ENCODE measurements around the gene ARL15.

Gene ARL15

DNA sequence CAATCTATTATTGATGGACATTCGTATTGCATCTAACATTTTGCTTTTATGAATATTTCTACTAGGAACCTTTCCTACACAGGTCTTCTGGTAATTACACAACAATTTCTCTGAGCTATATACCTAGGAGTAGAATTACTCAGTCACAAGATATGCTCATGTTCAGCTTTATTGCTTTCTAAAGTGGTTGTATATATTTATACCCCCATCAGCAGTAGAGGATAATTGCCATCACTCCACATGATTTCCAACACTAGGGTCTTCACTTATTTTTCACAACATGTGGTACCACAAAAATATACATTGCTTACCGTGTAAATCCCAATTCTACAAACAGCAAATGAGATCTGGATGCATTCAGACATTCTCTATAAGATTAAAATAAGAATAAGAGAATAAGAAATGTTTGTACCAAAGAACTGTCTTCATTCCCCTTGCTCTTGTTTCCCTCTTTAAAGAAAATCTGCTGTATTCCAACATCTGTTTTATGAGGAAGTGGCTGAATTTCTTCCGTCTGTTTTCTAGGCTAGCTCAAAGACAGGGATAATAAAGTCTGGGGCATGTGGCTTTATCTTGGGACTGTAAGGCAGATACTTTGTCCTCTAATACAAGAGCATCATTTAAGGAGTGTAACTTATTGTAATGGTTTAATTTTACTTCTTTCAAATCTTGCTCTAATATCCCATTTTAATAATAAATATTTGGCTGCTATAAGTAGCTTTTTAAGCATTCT lies 28.2 kb downstream of the ARL15 start:
- DNase-seq: no peak

GRCh38 chr5:54279960-54280359 lies 30.4 kb downstream of the ARL15 start:
- no peak for DNase-seq

DNA sequence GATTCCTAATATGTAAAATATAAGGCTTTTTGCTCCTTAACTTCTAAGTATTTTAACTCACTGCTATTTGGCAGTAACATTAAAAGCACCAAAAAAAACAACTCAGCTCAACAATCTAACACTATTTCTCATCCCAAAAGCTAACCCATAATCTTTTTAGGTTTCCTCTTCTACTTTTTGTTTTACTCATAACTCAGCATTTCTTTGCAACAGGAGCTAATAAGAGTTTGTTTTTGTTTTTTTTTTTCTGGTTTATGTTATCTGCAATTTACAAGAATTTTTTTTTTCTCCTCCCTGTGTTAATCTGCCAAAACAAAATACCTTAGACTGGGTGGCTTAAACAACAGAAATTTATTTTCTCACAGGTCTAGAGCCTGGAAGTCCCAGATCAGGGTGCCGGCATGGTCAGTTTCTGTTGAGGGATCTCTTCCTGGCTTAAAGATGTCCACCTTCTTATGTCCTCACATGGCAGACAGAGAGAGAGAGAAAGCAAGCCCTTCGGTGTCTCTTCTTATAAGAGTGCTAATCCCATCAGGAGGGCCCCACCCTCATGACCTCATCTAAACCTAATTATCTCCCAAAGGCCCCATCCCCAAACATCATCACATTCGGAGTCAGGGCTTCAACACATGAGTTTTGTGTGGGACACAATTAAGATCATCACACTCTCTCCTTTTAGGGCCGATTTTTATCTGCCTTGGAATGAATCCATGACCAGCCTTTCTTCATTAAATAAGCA lies 31.2 kb downstream of the ARL15 start:
- DNase-seq: no peak

- DNase-seq: no peak
Observed at GRCh38 chr5:54278036-54278830, 32.1 kb downstream of the ARL15 start.

- DNase-seq: no peak
Observed at GRCh38 chr5:54276048-54276447, 34.3 kb downstream of the ARL15 start.

DNA sequence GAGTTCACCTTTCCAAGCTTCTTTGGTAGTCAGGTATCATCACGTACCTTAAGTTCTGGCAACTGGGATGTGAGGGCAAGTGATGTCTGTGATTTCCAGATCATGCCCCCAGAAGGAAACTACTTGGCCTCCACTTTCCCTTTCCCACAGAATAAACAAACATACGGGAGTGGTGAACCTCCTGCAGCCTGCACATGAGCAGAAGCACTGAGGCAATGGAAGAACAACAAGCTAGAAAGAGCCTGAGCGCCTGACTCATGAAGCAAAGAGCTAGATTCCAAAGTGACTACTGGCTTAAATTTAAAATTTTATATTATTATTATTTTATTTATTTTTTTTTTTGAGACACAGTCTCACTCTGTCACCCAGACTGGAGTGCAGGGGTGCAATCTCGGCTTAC lies 35.0 kb downstream of the ARL15 start:
- no peak for DNase-seq

DNA sequence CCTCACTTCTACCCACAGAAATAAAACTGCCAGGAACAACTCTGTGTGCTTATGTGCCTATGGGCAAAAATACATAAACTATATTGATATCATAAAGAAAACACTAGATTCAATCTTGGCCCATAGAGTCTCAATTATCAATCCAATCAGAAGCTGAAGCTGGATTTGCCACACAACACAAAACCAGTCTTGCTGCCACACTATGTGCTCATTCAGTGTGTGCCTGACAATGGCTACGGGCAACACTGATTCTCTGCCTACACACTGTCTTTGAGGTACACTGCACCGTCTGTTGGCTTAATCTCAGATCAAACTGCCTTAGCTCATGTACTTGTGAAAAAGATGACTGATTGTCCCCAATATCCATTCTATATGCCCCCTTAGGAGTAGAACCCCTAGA lies 35.4 kb downstream of the ARL15 start:
- DNase-seq: no peak

DNA sequence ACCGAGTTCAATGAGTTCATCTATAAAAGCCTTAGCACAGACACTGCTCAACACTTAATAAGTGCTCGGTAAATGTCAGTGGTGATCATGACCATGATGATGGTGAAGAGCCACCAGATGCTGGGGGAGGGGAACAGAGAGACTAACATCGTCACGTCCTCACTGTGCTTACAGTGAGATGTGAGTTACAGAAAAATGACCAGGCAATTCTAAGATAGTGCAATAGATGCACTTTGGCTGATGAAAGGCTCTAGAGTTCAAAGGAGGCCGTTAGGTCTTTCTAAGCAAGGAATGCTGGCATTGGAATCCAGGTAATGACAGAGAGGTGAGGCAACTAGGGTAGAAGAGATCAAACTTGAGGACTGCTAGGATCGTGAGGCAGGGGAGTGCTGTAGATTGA lies 36.7 kb downstream of the ARL15 start:
- DNase-seq: no peak

DNA sequence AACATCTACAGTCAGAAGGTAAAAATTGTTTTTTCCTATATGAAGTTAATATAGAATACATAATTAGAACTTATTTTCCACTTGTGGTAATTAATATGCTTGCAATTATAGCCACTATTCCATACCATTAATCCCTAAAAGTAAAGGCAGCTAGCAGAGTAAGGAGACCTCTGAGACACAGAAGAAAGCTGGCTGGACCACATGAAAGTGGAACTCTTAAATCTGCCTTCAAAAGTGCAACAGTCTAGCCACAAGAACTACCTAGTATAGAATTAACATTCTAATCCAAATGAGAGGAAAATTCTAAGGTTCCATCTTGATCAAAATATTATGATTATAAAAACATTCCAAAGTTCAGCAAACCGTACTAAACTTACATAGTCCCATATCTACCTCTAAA lies 37.6 kb downstream of the ARL15 start:
- no peak for DNase-seq

- DNase-seq: no peak
Observed at GRCh38 chr5:54270326-54270725, 40.0 kb downstream of the ARL15 start.

- DNase-seq: no peak
Observed at GRCh38 chr5:54264574-54264973, 45.8 kb downstream of the ARL15 start.

DNA sequence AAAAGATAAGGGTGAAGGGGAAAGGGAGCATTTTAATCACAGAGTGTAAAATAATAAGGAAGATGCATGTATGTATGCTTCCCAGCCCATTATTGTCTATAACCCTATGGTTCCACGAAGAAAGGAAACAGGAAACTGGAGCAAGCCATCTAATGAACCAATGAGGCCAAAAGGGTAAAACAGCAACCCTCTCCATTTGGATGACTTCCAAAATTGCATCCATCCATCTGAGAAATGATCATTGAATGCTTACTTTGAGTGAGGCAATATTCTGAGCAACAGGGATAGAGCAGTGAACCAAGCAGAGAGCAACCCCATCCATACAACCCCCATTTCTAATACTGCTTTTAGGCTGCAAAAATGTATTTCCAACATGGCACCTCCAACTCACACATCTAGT lies 46.9 kb downstream of the ARL15 start:
- DNase-seq: no peak

DNA sequence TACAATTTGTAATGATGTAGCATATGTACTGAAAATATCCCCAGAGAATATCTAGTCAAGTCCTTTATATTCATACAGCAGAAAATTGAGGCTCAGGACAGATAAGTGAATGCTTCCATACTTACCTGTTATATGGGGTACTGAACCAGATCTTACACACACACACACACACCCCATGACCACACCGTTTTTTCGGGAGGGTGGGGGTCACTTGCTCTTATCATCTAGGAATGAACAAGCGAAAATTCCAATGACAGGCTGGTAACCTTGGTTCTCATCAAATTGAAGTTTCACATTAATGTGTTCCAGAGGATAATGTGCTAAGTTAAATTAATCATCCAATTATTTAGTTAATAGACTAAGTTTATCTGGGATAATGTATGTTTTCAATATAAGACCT lies 48.8 kb downstream of the ARL15 start:
- DNase-seq: no peak

DNA sequence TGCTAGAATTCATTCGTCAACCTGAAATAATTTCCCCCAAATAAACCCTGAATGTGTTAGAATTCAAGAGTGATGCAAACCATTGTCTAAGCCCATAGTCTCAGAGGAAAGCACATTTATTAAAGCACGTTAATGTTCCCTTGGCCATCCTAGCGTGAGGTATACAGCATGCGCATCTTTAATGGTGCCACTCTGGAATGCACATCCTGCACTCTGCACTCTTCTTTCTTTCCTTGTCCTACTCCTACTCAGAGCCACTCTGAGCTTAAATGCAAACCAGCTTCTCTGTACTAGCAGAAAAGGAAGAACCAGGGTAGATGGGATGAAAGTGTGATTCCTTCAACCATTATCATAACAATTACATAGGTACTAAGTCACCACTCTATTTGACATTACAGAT lies 50.4 kb downstream of the ARL15 start:
- DNase-seq: no peak

DNA sequence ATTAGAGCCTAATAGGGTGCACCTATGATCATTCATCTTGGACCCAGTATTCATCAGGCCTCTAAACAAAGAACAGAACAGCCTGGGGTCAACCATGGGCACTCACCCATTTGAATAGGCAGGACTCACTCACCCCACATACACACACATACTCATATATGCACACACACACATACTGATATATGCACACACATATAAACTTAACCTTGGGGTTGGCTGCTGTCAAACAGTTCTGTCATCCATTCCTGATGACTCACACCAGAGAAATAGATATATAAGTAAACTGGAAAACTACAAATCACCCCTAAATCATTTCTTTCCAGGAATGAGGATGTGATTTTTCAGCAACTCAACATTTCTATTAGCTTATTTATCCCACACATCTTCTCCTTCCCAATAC lies 51.3 kb downstream of the ARL15 start:
- DNase-seq: no peak

DNA sequence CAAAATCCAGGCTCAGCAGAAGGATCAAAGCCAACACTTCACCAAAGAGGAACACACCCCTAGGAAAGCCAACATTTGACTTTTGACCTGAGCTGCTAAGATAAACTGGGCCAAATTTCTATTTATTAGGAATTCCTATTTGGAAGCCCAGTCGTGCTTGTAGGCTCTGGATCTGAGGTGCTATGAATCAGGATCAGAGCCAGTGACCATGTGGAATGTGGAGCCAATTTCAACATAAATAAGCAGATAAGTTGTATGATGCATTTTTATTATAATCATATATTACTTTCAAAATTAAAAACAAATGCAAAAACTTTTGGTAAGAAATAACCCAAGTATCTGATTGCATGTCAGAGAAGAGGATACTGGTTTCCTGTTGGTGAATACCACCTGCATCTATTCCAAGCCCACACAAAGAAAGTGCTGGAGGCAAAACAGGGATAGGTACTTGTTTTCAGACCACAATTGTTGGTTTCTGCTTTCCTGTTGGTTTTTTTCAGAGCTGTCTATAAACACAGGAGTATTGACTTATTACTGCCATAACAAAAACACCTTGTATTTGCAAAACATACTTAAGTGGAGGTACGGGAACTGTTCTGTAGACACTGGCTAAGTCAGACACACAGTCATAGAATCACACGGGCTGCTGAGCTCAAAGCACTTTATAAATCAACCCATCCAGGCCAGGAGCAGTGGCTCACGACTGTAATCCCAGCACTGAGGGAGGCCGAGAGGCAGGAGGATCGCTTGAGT lies 52.8 kb downstream of the ARL15 start:
- DNase-seq: no peak

GRCh38 chr5:54254482-54255198 lies 55.7 kb downstream of the ARL15 start:
- no peak for DNase-seq

- no peak for DNase-seq
Observed at GRCh38 chr5:54251981-54252380, 58.4 kb downstream of the ARL15 start.

GRCh38 chr5:54249210-54250028 lies 61.0 kb downstream of the ARL15 start:
- DNase-seq: peak; percentile 20

- no peak for DNase-seq
Observed at GRCh38 chr5:54247226-54247625, 63.1 kb downstream of the ARL15 start.

DNA sequence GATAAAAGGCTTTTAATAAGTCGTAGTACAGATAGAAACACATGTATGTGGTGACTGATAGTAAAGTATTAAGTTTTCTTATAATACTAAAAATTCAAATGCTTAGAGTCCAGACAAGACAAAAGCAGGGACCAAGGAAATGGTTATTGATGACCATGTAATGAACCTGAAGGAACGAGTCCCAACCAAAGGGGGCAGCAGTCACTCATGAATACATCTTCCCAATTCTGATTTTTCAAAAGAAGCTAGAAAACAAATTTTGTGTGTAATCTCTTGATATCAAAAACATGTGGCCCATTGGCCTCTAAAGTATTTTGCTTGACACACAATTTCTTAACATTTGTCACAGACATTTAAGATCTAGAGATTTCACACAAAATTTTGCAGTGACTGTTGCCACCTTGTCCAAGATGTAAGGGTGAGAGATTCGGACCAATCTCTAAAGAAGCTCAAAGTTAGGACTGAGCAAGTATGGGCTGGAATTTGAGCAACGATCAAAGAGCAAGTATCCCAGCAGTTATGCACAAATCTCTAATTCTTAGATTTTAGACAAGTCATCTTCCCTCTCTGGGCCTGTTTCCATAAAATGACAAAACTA lies 66.8 kb downstream of the ARL15 start:
- DNase-seq: peak; percentile 22
